GM12891 (cell line): ENCODE measurements around the gene KIF16B.

Experiments used
- DNase-seq: peaks from one replicate; pipeline ENCODE4 v3.0.0; 2011; ENCODE audit warnings: low spot score; ENCODE audit not compliant: insufficient read length
- FAIRE-seq: peaks from 2 replicates; lab custom pipeline; 2011; peaks lifted over from hg19 to GRCh38; lab: Jason Lieb, UNC
- PAX5 ChIP-seq: IDR thresholded peaks from 2 replicates; pipeline ENCODE4 v1.6.1; 2011; ENCODE audit warnings: low read length, moderate library complexity, mild to moderate bottlenecking; ENCODE audit not compliant: insufficient read depth, severe bottlenecking
- POLR2A ChIP-seq: IDR thresholded peaks from 2 replicates; pipeline ENCODE4 v1.6.1; 2011; ENCODE audit warnings: low read depth, low read length, control low read depth
- POLR2AphosphoS5 ChIP-seq: IDR thresholded peaks from 2 replicates; pipeline ENCODE4 v1.6.1; 2011; ENCODE audit warnings: low read depth, low read length, control low read depth
- POU2F2 ChIP-seq: IDR thresholded peaks from 2 replicates; pipeline ENCODE4 v1.6.1; 2011; ENCODE audit warnings: low read depth, mild to moderate bottlenecking, control low read depth, low read length, moderate library complexity
- SPI1 ChIP-seq: IDR thresholded peaks from 2 replicates; pipeline ENCODE4 v1.6.1; 2011; ENCODE audit warnings: low read depth, low read length, control low read depth
- TAF1 ChIP-seq: IDR thresholded peaks from 2 replicates; pipeline ENCODE4 v1.6.1; 2011; ENCODE audit warnings: low read depth, low read length, control low read depth

KIF16B gene

DNA sequence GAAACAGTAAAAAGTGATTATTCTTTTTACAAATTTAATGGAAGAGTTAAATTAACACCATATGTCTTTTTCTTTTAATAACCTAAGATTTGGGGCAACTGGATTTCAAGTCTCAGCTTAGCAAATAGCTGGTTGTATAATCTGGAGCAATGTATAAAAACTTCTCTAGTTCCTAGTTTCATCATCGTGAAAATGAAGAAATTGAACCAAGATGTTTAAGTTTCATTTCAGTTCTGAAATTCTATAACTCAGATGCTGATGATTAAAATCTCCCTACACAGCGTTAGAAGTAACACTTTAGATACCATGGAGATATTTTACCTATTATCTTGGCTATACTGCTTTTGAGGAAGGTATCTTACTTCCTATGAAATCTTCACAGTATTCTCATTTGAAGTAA is 252.0 kb downstream of the KIF16B start:
- TF ChIP-seq PAX5, result no peak
- TF ChIP-seq SPI1, result no peak
- TF ChIP-seq POLR2AphosphoS5, result no peak
- FAIRE-seq (no peak), DNase-seq (no peak)

- no peak for DNase-seq
- TF ChIP-seq SPI1 (peak; percentile 21; the same call in 1 of the 2 replicates), POLR2A (no peak)
- no peak for FAIRE-seq
Observed at GRCh38 chr20:16317445-16318362, 255.5 kb downstream of the KIF16B start.

- no peak for DNase-seq
- no peak for FAIRE-seq
- TF ChIP-seq POU2F2 (no peak), TAF1 (no peak), POLR2AphosphoS5 (no peak), PAX5 (no peak), POLR2A (no peak), SPI1 (no peak)
Observed at GRCh38 chr20:16316513-16316912, 256.7 kb downstream of the KIF16B start.

- TF ChIP-seq POU2F2 (no peak), POLR2A (no peak), POLR2AphosphoS5 (no peak), TAF1 (no peak), PAX5 (no peak), SPI1 (no peak)
Observed at GRCh38 chr20:16314748-16315159, 258.5 kb downstream of the KIF16B start.

DNA sequence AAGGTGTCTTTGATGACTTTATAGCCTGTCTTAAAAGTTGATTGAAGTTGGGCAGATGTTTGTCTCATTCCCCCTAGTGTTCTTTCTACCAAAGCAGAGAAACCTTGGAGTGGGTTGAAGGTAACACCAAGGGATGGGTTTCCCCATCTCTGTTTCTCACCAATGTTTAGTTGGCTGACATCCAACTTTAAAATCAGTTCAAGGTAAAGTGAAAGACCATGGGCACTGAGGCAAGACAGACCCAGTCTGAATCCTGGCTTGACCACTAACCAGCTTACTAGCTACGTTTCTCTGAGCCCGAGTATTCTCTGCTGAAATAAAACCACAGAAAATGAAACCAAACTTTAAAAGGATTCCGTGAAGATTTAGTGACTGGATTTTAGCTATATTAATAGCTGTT is 258.9 kb downstream of the KIF16B start:
- FAIRE-seq (no peak), DNase-seq (no peak)
- TF ChIP-seq TAF1 (no peak), POLR2AphosphoS5 (no peak), POU2F2 (no peak), PAX5 (no peak), SPI1 (no peak), POLR2A (no peak)

More at GRCh38 chr20:16314748-16315159, 258.5 kb downstream of the KIF16B start:
- FAIRE-seq (no peak), DNase-seq (no peak)

DNA sequence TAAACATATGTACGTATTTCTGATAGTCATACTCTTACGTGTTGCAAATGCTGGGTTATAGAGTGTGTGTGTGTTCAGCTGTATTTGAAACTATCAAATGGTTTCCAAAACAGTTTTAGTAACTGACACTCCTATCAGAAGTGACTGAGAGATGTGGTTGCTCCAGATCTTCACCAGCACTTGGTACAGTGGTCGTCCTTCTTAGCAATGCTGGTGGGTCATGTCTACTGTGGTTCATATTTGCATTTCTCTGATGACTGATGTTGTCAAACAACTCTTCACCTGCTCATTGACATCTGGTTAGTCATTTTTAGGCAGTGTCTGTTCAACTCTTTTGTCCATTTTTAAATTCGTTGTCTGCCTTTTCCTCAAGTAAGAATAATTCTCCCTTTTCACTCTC is 259.3 kb downstream of the KIF16B start:
- no peak for TF ChIP-seq POLR2AphosphoS5
- TF ChIP-seq POLR2A, result no peak
- TF ChIP-seq PAX5, result no peak
- no peak for TF ChIP-seq TAF1
- no peak for TF ChIP-seq POU2F2
- TF ChIP-seq SPI1, result no peak
- FAIRE-seq (no peak), DNase-seq (no peak)

- FAIRE-seq (no peak), DNase-seq (no peak)
- TF ChIP-seq TAF1, result no peak
- TF ChIP-seq SPI1, result no peak
- no peak for TF ChIP-seq POLR2AphosphoS5
- TF ChIP-seq POLR2A, result no peak
- no peak for TF ChIP-seq POU2F2
- no peak for TF ChIP-seq PAX5
Observed at GRCh38 chr20:16312998-16313397, 260.2 kb downstream of the KIF16B start.

DNA sequence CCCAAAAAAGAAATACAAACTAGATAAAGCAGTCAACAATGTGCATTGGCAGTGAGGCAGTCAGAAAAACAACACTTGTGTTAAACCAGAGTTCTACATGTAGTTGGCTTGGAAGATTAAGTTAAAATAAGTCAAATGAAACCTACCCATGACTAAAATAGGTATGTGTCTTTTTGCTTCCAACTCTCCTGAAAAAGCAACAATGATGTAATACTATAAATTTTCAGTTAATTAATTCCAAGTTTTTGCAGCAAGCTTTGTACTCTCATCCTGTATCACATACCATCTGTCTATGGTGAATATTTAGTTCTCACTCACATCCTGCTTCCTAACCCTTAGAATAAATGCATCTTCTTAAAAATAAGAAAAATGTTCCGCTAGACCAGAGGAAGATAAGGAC is 261.5 kb downstream of the KIF16B start:
- TF ChIP-seq POLR2AphosphoS5 (no peak), PAX5 (no peak), POLR2A (no peak), SPI1 (no peak), TAF1 (no peak), POU2F2 (no peak)
- FAIRE-seq (no peak), DNase-seq (no peak)

GRCh38 chr20:16308754-16309153 is 264.5 kb downstream of the KIF16B start:
- TF ChIP-seq TAF1 (no peak), SPI1 (no peak), POLR2AphosphoS5 (no peak), POLR2A (no peak), POU2F2 (no peak), PAX5 (no peak)
- FAIRE-seq, result no peak
- DNase-seq, result no peak

- TF ChIP-seq POU2F2, result no peak
- no peak for TF ChIP-seq TAF1
- TF ChIP-seq SPI1, result no peak
- no peak for TF ChIP-seq POLR2A
- no peak for TF ChIP-seq POLR2AphosphoS5
- no peak for TF ChIP-seq PAX5
- FAIRE-seq, result no peak
- no peak for DNase-seq
Observed at GRCh38 chr20:16302818-16303217, 270.4 kb downstream of the KIF16B start.
